Medulla oblongata (tissue), 1 donor: ENCODE data around the gene TRIM17.
A peak's percentile ranks its signal among the peaks of the same experiment; 100 is the strongest.

Experiments
- DNase-seq: peaks from one replicate; pipeline ENCODE4 v3.0.0-alpha.2; 2015; ENCODE audit errors: extremely low spot score

Gene TRIM17

GRCh38 chr1:228401782-228402640 lies 14.7 kb downstream of the TRIM17 start:
- no peak for DNase-seq

GRCh38 chr1:228400692-228401454 lies 15.8 kb downstream of the TRIM17 start:
- DNase-seq, result no peak

- no peak for DNase-seq
These were observed 16.4 kb downstream of the TRIM17 start for GRCh38 chr1:228400237-228400651.

GRCh38 chr1:228399531-228400236 lies 17.0 kb downstream of the TRIM17 start:
- DNase-seq, result no peak

GRCh38 chr1:228398741-228399461 lies 17.8 kb downstream of the TRIM17 start:
- DNase-seq, result no peak

DNA sequence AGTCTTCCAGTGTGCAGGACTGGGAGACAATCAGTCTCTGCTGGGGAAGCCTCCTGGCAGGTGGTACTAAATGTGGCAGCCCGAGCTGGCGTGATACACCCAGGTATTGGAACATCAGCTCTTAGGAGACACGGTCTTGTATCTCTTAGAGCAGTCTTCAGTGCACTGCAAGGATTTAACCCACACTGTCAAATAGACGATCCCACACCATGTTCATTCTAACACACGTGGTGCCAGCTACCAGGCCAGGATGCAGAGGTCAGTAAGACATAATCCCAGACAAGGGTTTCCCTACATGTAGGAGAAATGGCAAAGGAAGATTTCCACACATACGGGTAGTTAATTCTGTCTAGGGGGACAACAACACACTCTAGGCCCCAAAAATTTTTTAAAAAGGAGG lies 18.7 kb downstream of the TRIM17 start:
- DNase-seq, result no peak

- DNase-seq, result no peak
These were observed 19.6 kb downstream of the TRIM17 start for GRCh38 chr1:228396770-228397662.

- DNase-seq, result no peak
These were observed 21.9 kb downstream of the TRIM17 start for GRCh38 chr1:228394571-228395394.

DNA sequence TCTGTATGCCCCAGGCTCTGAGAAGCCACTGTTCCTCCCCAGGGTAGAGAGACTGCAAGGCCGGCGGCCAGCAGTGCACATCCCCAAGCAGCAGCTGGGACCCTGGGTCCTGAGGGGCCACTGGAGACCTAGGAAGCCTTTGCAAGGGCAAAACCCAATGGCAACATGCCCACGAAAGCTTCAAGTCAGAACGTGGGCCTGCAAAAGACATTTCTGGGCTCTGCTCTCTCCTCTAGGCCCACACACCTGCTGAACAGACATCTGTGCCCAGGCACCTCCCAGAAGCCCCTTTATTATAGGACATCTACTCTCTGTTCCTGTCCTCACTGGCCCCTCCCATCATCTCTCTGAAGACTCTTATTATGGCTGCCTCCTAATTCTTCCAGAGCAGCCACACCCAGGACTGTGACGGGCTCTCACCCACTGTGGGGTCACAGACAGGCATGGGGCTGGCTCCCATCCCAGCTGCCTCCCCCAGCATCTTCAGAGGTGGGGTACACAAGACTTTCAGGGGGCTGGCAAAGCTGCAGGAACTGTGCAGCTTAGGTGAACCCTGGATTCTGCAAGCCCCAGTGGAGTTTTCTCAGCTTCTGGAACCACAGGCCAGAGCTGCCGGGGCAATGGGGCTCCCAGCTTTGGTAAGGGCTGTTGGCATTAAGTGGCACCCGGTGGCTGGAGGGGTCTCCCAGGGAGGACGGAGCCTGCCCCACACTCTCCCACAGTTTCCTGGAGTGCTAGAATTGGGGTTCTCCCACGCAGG lies 22.7 kb downstream of the TRIM17 start:
- no peak for DNase-seq

DNA sequence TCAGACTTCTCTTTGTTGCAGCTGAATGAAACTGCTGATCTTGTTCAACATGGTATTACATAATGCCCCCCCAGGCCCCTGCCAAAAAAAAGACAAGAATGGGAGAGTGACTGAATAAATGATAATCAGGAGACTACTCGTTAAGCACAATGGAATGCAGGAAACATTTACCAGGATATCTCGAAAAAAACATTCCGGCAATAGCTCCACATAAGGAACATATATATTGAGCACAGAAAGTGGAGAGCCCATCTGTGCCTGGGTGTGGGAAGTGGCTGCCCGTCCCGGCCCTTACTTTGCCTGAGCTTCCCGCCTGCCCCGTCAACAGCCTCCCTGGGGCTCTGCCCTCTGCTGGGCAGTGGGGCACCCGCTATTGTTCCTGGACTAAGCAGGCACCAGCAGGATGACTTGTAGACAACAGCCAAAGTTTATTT lies 23.4 kb downstream of the TRIM17 start:
- DNase-seq, result peak; percentile 37

DNA sequence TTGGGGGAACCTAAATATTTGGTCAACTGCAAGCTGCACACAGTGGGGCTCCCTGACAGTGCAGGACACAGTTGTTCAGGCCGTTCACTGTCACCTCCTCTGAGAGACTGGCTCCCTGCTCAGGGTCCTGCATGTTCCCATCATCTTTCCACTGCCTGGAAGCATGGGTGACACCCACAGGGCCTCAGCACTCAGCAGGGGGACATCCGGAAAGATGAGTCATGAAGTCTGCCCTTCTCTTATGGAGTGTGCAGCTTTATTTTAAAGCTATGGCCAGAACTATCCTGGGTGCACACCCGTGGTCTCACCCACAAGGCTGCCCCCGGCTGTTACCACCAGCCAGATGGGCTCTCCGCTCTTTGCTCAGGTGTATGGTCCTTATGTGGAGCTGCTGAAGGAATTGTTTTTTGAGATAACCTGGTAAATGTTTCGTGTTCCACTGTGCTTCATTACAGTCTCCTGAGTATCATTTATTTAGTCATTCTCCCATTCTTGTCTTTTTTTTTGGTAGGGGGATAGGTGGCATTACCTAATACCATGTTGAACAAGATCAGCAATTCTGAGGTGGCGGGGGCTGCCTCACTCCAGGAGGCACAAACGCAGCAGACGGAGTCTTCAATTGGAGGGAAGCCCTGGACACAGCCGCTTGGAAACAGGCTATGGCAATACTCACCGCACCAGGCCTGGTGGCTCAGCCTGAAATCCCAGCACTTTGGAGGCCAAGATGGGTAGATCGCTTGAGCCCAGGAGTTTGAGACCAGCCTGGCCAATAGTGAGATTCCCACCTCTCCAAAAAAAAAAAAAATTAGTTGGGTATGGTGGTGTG lies 24.3 kb downstream of the TRIM17 start:
- DNase-seq, result no peak

GRCh38 chr1:228391411-228392020 lies 25.1 kb downstream of the TRIM17 start:
- DNase-seq, result no peak

DNA sequence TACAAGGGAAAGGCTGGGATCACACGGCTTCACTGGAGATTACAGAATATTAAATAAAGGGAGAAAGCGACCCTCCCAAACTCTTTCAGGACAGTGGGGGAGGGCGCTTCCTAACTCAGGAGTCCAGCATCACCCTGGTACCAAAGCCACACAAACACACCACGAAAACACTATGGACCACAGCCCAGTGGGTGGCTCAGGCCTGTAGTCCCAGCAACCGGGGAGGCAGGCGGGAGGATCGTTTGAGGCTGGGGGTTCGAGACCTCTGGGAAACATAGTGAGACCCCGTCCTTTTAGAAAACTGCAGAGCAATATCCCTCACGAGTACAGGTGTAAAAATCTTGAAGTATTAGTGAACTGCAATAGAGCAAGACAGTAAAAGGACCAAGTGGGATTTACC lies 26.0 kb downstream of the TRIM17 start:
- DNase-seq, result no peak

DNA sequence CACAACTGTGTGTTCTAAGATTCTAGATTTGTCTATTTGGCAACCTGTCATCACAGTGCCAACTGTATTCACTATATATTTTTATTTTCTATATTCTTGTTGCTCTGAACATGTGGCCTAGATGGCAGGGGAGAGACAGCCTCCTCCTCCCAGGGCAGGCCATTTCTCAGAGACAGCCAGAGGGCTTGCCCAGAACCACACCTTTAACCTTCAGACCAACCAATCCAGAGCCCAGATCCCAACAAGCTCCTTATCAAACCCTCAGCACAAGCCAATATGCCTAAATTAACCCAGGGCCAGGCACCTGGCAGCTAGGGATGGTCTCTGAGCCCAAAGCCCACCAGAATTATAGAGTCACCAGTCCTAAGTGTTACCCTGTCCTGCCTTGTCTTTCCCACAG lies 29.3 kb downstream of the TRIM17 start:
- no peak for DNase-seq

- DNase-seq, result no peak
These were observed 31.4 kb downstream of the TRIM17 start for GRCh38 chr1:228385232-228385631.

DNA sequence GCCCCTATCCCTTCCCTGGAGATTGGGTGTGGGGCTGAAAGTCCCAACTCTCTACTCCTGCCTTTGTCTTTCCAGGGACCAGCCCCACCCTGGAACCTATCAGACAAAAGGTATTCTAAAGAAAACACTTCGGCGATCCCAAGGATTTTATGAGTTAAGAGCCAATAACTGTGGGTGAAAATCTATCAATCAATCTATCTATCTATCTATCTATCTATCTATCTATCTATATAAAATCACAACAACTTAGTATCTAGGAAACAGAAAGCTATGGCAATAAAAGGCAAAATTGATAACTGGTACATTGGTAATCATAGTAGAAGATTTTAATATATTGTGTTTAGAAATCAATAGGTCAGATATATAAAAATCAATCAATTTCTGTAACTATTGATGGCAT lies 32.9 kb downstream of the TRIM17 start:
- no peak for DNase-seq

DNA sequence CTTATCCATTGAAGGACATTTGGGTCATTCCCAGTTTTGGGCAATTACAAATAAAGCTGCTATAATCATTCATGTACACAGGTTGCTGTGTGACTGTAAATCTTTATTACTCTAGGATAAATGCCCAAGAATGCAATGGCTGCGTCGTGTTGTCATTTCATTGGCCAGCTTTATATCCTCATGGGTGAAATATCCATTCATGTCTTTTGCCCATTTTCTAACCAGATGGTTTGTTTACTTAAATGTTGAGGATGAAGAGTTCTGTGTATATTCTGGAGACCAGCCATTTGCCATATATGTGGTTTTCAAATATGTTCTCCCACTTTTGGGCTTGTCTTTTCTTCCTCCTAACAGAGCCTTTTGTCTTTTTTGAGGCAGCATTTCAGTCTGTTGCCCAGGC lies 35.3 kb downstream of the TRIM17 start:
- no peak for DNase-seq

- no peak for DNase-seq
These were observed 37.0 kb downstream of the TRIM17 start for GRCh38 chr1:228379666-228380065.
